Left renal cortex interstitium (tissue), 4 donors: ENCODE measurements around the gene HAUS8. TPM values are rescaled to one million over a fixed set of nuclear protein-coding genes. Genes with fewer than 3 reads are reported as not detected.

Experiments used
- DNase-seq, 4 donors: peaks; one replicate each; pipeline ENCODE4 v3.0.0-alpha.2; 2013; ENCODE audit warnings: low read depth in 4 of 4, low spot score in 2 of 4, missing footprints in 1 of 4
- polyA plus RNA-seq, 4 donors: library from polyadenylated mRNA; unstranded; fragments of 120-200 nt; gene quantifications; one replicate each; pipeline ENCODE4 v1.2.1, GENCODE V29; 2013; ENCODE audit not compliant: insufficient read length in 4 of 4

HAUS8 gene
- polyA plus RNA-seq, 4 donors = 11.7 to 17.0 (median 15.5) TPM

- DNase-seq = no peak
Measured at GRCh38 chr19:17077447-17078028, 2.3 kb upstream of the HAUS8 start.

- no peak for DNase-seq
Measured at GRCh38 chr19:17076543-17076991, 1.3 kb upstream of the HAUS8 start.

- no peak for DNase-seq
Measured at GRCh38 chr19:17075864-17076542, 751 bp upstream of the HAUS8 start.

DNA sequence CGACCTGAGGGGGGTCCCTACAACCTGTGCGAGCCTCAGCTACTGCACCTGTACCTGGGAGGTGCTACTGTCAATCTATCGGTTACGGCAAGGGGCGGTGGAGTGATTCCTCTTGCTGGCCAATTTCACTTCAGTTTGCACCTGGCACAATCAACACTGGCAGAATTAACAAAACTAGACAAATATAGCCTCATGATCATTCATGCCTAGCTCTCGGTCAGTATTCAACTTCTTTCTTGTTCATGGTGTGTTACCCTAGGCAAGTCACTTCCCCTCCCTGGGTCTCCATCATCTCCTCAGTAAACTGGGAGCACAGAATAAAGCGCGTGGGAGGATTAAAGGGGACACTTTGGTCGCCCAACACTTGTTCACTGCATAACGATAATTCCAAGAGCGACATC lies 618 bp downstream of the HAUS8 start:
- no peak for DNase-seq

- no peak for DNase-seq
Measured at GRCh38 chr19:17073869-17074633, 1.2 kb downstream of the HAUS8 start.

- DNase-seq = no peak
Measured at GRCh38 chr19:17070912-17071311, 4.3 kb downstream of the HAUS8 start.

DNA sequence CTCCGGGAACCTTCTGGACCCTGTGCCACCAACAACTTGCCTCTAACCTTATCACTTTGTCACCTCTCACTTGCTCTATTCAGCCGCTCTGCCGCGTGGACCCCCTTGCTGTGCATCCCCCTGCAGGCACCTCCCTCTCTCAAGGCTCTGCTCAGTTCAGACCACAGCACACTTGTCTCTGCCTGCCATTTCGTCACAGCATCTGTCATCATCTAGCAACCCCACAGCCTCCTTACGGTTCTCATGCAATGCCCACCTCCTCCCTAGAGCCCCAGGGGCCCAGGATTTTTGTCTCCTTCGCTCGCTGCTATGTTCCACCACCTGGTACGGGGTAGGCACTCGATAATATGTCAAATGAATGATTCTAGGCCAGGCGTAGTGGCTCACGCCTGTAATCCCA lies 4.8 kb downstream of the HAUS8 start:
- no peak for DNase-seq

- no peak for DNase-seq
Measured at GRCh38 chr19:17069193-17069592, 6.1 kb downstream of the HAUS8 start.

DNA sequence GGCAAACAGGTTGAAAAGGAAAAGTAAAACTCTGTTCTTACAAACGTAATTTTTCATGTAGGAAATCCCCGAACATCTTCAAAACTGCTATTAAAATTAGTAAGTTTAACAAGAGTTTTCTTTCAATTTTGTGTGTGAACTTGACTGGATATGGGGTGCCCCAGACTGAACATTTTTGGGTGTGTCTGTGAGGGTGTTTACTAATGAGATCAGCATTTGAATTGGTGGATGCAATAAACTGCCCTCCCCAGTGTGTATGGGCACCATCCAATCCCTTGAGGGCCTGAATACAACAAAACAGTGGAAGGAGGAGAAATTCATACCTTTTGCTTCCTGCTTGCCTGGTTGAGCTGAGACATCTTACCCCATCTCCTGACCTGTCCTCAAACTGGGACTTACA lies 11.8 kb downstream of the HAUS8 start:
- no peak for DNase-seq

GRCh38 chr19:17061691-17062090 lies 13.6 kb downstream of the HAUS8 start:
- no peak for DNase-seq

DNA sequence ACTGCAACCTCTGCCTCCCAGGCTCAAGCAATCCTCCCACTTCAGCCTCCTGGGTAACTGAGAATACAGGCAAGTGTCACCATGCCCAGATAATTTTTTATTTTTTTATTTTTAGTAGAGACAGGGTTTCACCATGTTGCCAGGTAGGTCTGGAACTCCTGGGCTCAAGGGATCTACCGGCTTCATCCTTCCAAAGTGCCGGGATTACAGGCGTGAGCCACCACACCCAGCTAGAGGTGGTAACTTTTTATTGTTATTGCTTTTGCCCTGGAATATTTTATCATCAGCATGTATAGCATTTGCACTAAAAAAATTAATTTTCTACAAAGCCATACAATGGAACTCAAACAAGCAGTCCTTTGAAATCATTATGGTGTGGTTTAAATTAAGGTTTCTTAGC lies 14.0 kb downstream of the HAUS8 start:
- DNase-seq = no peak

DNA sequence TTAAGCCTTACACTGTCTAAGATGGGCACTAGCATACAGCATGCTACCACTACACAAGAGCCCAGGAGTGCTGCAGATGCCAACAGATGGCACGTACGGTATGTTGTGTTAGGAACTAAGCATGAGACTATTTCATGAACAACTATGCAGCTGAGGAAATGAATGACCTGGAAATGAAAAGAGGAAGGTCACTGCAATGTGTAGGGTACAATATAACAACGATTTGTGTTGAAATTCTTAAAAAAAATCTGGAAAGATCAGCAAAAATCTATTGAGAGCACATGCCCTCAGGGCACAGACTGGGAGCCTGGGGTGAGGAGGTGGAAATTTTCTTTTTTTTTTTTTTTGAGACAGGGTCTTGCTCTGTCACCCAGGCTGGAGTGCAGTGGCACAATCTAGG lies 14.4 kb downstream of the HAUS8 start:
- DNase-seq = no peak

GRCh38 chr19:17058236-17058635 lies 17.0 kb downstream of the HAUS8 start:
- no peak for DNase-seq

GRCh38 chr19:17055636-17056035 lies 19.6 kb downstream of the HAUS8 start:
- DNase-seq = no peak

- no peak for DNase-seq
Measured at GRCh38 chr19:17054746-17055145, 20.5 kb downstream of the HAUS8 start.

GRCh38 chr19:17052439-17052838 lies 22.8 kb downstream of the HAUS8 start:
- DNase-seq = no peak

DNA sequence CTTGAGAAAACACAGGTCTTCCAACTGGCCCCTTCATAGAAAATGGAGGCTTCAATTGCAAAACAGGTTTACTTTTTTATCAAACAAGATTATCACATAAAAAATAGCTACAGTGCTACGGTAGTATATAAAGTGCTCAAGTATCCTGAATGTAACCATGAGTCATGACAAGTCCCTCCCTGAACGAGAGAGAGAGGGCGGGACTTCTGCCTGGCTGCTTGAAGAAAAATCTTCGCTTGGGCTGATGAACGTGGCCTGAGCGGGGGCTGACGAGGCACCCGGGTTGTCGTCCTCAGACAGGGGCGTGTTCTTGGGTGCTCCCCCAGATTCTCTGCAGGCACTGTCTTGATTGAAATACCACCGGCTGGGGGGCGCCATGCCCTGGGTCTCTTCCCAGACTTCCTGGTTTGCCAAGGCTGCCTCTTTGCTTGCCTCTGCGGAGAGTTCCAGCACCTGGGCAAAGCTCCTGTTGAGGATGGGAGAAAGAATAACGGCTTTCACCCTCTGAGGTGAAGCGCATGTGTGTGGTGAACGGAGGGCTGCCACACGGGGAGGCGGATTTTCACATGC lies 25.5 kb downstream of the HAUS8 start:
- DNase-seq = no peak

DNA sequence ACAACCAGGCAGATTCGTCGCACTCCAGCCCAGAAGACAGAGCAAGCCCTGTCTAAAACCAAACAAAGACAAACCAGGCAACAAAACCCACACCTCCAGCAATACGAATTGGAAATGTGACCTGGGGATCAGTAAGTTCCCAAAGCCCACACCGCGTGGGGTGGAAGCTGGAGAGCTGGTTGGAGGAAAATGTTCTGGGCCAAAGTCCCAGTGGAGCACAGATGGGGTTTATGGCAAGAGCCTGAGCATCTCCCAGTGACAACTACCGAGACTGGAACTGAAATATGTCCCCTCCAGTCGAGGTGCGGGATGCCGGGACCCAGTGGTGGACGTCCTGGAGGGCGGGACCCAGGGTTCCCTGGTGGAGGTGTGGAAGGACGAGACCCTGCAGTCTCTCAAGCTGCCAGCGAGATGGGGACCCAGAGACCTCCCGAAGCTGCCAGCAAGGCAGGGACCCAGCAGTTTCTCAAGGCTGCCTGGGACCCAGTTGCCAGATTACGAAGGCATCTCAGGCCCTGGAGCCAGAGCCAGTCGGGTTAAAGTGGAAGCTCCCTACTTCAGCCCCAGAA lies 26.3 kb downstream of the HAUS8 start:
- DNase-seq = no peak

GRCh38 chr19:17045907-17046502 lies 29.2 kb downstream of the HAUS8 start:
- no peak for DNase-seq

DNA sequence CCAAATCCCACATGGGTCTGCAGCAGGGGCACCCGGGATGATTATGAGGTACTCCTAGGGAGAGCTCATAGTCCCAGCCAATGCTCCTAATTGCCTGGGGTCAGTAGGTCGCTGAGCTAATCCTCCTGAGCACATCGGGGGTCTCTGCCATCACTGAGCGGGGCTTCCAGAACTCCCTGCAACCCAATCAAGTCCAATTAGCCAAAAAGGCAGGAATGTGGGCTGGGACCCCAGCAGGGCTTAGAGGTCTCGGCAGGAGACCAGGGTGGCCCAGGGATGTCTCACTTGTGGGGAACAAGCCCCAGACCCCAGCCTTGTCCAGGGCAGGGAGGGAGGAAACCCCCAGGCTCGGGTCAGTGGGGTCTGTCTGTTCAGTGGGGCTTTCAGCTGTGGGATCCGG lies 31.5 kb downstream of the HAUS8 start:
- DNase-seq = no peak

DNA sequence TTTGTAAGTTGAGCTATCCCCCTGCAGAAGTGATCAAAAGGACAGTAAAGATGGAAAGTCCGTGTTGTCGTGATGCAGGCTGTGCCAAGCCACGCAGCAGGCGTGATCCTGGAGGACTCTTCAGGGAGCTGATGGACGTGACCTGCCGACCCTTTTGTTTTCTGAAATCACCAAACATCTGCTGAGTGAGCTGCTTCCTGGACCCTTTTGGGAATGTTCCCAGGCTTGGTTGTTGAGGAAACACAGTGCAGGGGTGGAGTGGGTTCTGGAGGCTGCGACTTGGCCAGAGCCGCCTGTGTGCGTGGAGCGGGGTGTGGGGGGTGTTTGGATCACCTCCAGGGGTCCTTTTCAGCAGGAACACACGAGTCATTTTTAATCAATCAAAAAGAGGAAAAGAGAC lies 33.3 kb downstream of the HAUS8 start:
- no peak for DNase-seq
